Activated CD4-positive, alpha-beta T cell treated with anti-CD3 and anti-CD28 coated beads for 36 hours (primary cell): ENCODE data around the gene ACOXL. TPM values are rescaled to one million over a fixed set of nuclear protein-coding genes. Genes with fewer than 3 reads are reported as not detected.

Experiments used
- ATAC-seq: fragments of 200-7000 bp; cut with Tn5 transposase; one replicate; pipeline ENCODE4 v1.10.0; 2021; ENCODE audit warnings: mild to moderate bottlenecking, moderate library complexity
- CTCF ChIA-PET: fragments of 350-600 bp; sonication (Branson Sonifier 250); formaldehyde crosslinking; loops from one replicate; lab custom pipeline; 2021; ENCODE audit warnings: antibody characterized with exemption; lab: Charles Lee
- POLR2A ChIA-PET: fragments of 350-600 bp; sonication (Branson Sonifier 250); formaldehyde crosslinking; loops from one replicate; lab custom pipeline; 2021; ENCODE audit warnings: antibody characterized with exemption, inconsistent platforms; lab: Charles Lee
- DNase-seq: peaks from one replicate; pipeline ENCODE4 v3.0.0-alpha.2; 2020
- H3K27ac Mint-ChIP-seq: one replicate; pipeline ENCODE4 v1.8.0; 2021; ENCODE audit warnings: mixed read lengths
- H3K27me3 Mint-ChIP-seq: one replicate; pipeline ENCODE4 v1.8.0; 2021; ENCODE audit warnings: mixed read lengths
- H3K36me3 Mint-ChIP-seq: one replicate; pipeline ENCODE4 v1.8.0; 2021; ENCODE audit warnings: low read depth, mixed read lengths
- H3K4me1 Mint-ChIP-seq: one replicate; pipeline ENCODE4 v1.8.0; 2021; ENCODE audit warnings: mixed read lengths
- H3K4me3 Mint-ChIP-seq: one replicate; pipeline ENCODE4 v1.8.0; 2021; ENCODE audit warnings: mild to moderate bottlenecking, moderate library complexity, mixed read lengths
- H3K9me3 Mint-ChIP-seq: one replicate; pipeline ENCODE4 v1.8.0; 2021; ENCODE audit warnings: low read depth, mixed read lengths
- intact Hi-C, 2 experiments: fragments of 100-400 bp; cut with DNase I in 1 of 2; cut with micrococcal nuclease in 1 of 2; formaldehyde crosslinking; loops; one replicate each; pipeline versions ENCODE4 v1.14.2 to v1.15.1; 2022 to 2024; cut with DNase I, micrococcal nuclease
- total RNA-seq, 2 experiments: library from RNA; stranded (reverse); gene quantifications; one replicate each; pipeline ENCODE4 v1.2.3, GENCODE V29; 2021

Gene ACOXL
- total RNA-seq, 2 experiments from 2014 or later = 0.23 TPM; not detected in 1

DNA sequence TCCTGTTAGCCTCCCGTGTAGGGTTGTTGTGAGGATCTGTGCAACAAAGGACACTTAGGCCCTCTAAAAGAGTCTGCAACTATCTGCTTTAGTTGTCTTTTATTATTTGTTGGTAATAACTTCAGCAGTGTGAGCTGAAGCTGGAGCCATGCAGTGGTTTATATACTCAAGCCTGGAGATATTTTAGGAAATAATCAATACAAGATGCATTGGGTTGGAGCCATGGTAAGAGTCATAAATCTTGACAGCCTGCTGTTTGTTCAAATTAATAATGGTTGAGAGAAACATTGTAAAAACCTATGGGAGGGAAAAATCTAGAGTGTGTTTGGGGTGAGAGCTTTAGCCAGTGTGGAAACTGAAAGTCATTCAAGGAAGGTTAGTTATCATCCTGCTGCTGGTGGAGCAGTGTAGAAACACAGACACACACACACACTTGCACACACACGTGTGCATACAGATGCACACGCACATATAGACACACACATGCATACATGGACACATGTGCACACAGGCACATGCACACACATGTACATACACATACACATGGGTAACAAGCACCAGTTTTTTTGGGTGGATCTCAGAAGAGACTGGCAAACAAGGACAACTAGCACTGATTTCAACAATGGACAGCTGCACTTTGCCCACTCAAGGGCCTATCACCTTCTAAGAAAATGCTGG lies 51.0 kb downstream of the ACOXL start:
- no peaks in the 10 kb centered on the region for H3K36me3 Mint-ChIP-seq
- H3K9me3 Mint-ChIP-seq = peaks cover 4% of the 10 kb centered on the region
- POLR2A ChIA-PET = no interaction called here
- no peak overlapping the region for H3K27ac Mint-ChIP-seq
- CTCF ChIA-PET = no interaction called here
- H3K4me3 Mint-ChIP-seq = no peak overlapping the region
- no peaks in the 10 kb centered on the region for H3K4me1 Mint-ChIP-seq
- no peak for DNase-seq
- peaks cover 33% of the 10 kb centered on the region for H3K27me3 Mint-ChIP-seq
- intact Hi-C loops = no loop called here
- no peak for ATAC-seq

GRCh38 chr2:110784047-110784631 lies 51.8 kb downstream of the ACOXL start:
- DNase-seq (no peak), ATAC-seq (no peak)
- POLR2A ChIA-PET = no interaction called here
- H3K36me3 Mint-ChIP-seq = no peaks in the 10 kb centered on the region
- no peak overlapping the region for H3K27ac Mint-ChIP-seq
- intact Hi-C loops = no loop called here
- peaks cover 4% of the 10 kb centered on the region for H3K9me3 Mint-ChIP-seq
- H3K4me1 Mint-ChIP-seq = no peaks in the 10 kb centered on the region
- peaks cover 27% of the 10 kb centered on the region for H3K27me3 Mint-ChIP-seq
- H3K4me3 Mint-ChIP-seq = no peak overlapping the region
- CTCF ChIA-PET = no interaction called here

DNA sequence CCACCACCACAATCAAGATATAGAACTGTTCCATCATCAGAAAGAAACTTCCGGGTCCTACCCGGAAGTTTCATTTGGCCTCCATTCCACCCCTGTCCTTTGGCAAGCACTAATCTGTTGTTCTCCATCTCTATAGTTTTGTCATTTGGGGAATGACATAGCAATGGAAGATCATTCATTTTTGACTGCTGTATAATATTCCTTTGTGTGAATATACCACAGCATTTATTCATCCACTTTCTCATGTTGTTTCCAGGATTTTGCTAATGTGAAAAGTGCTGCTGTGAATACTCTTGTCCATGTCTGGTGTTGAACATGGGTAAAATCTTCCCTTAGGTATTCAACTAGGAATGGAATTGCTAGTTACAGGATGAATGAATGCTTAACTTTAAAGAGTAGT lies 53.1 kb downstream of the ACOXL start:
- H3K27me3 Mint-ChIP-seq = peaks cover 27% of the 10 kb centered on the region
- peaks cover 4% of the 10 kb centered on the region for H3K9me3 Mint-ChIP-seq
- POLR2A ChIA-PET = no interaction called here
- ATAC-seq (no peak), DNase-seq (no peak)
- no peak overlapping the region for H3K4me3 Mint-ChIP-seq
- H3K36me3 Mint-ChIP-seq = no peaks in the 10 kb centered on the region
- H3K27ac Mint-ChIP-seq = no peak overlapping the region
- CTCF ChIA-PET = no interaction called here
- intact Hi-C loops = no loop called here
- no peaks in the 10 kb centered on the region for H3K4me1 Mint-ChIP-seq

- no peak for DNase-seq
- intact Hi-C loops = no loop called here
- ChIA-PET POLR2A (no interaction called here), CTCF (interaction anchor here (2.0 kb wide), 1 partner anchor 10 kb away, joined by 5 read pairs; no protein-coding TSS in a partner anchor)
- Mint-ChIP-seq H3K27me3 (peaks cover 45% of the 10 kb centered on the region), H3K36me3 (no peaks in the 10 kb centered on the region), H3K4me1 (no peaks in the 10 kb centered on the region), H3K27ac (no peak overlapping the region), H3K9me3 (peaks cover 4% of the 10 kb centered on the region), H3K4me3 (no peak overlapping the region)
- no peak for ATAC-seq
Measured at GRCh38 chr2:110788976-110789375, 56.6 kb downstream of the ACOXL start.

GRCh38 chr2:110789706-110790105 lies 57.3 kb downstream of the ACOXL start:
- no peak overlapping the region for H3K4me3 Mint-ChIP-seq
- no peak for DNase-seq
- POLR2A ChIA-PET = no interaction called here
- no peak for ATAC-seq
- peaks cover 47% of the 10 kb centered on the region for H3K27me3 Mint-ChIP-seq
- H3K27ac Mint-ChIP-seq = no peak overlapping the region
- no peaks in the 10 kb centered on the region for H3K36me3 Mint-ChIP-seq
- peaks cover 4% of the 10 kb centered on the region for H3K9me3 Mint-ChIP-seq
- CTCF ChIA-PET = interaction anchor here (0.7 to 2.0 kb wide), 2 partner anchors 9 to 15 kb away, joined by 4 to 5 read pairs; no protein-coding TSS in a partner anchor
- intact Hi-C loops = no loop called here
- no peaks in the 10 kb centered on the region for H3K4me1 Mint-ChIP-seq

DNA sequence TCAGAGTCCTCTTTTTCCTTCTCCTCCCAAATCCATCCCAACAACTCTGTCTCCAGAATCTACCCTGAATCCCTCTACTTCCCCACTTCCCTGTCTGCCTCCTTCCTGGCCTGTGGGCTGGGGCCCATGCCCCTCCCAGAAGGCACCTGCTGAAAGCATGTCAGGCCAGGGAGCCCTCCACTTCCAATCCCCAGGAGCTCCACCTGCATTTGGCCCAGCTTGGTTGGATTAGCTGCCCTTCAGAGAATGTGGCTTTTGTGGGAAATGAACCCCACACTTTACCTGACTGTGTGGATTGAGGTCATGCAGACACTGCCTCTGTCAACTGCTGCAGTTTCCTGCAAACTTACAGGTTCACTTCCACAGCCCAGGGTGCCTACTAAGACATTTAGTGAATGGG lies 58.5 kb downstream of the ACOXL start:
- no peaks in the 10 kb centered on the region for H3K36me3 Mint-ChIP-seq
- no peaks in the 10 kb centered on the region for H3K9me3 Mint-ChIP-seq
- intact Hi-C loops = no loop called here
- ChIA-PET POLR2A (no interaction called here), CTCF (interaction anchor here (3.1 kb wide), 1 partner anchor 22 kb away, joined by 9 read pairs; no protein-coding TSS in a partner anchor)
- no peaks in the 10 kb centered on the region for H3K4me1 Mint-ChIP-seq
- H3K4me3 Mint-ChIP-seq = no peak overlapping the region
- peaks cover 46% of the 10 kb centered on the region for H3K27me3 Mint-ChIP-seq
- ATAC-seq (no peak), DNase-seq (no peak)
- H3K27ac Mint-ChIP-seq = no peak overlapping the region

DNA sequence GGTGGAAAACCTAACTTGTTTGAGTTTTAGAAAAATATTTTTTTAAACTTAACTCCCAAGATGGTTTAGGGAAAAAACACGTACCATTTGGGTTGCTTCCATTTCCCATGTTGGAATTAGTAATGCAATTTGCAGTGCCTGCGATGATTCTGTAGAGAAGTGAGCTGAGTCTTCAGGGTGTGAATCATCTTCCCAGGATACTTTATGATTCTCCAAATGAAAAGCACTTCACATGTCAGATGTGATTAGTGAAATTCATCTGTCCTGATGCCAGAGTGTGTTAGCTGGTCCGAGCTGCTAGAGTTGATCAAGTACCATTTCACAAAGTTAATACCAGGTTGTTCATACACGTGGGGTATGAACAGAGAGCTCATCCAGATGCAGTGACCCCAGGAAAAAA lies 59.1 kb downstream of the ACOXL start:
- ChIA-PET POLR2A (interaction anchor here (0.6 kb wide), 1 partner anchor 61 kb away, joined by 3 read pairs; no protein-coding TSS in a partner anchor), CTCF (interaction anchor here (0.5 to 3.1 kb wide), 2 partner anchors 21 to 1239 kb away, joined by 3 to 9 read pairs; no protein-coding TSS in a partner anchor)
- ATAC-seq = no peak
- no peaks in the 10 kb centered on the region for H3K4me1 Mint-ChIP-seq
- DNase-seq = no peak
- no peak overlapping the region for H3K27ac Mint-ChIP-seq
- peaks cover 45% of the 10 kb centered on the region for H3K27me3 Mint-ChIP-seq
- no peak overlapping the region for H3K4me3 Mint-ChIP-seq
- no peaks in the 10 kb centered on the region for H3K36me3 Mint-ChIP-seq
- H3K9me3 Mint-ChIP-seq = no peaks in the 10 kb centered on the region
- intact Hi-C loops = no loop called here

- POLR2A ChIA-PET = no interaction called here
- Mint-ChIP-seq H3K36me3 (no peaks in the 10 kb centered on the region), H3K4me1 (no peaks in the 10 kb centered on the region), H3K27me3 (peaks cover 42% of the 10 kb centered on the region), H3K4me3 (no peak overlapping the region), H3K27ac (no peak overlapping the region), H3K9me3 (no peaks in the 10 kb centered on the region)
- CTCF ChIA-PET = interaction anchor here (1.0 to 3.1 kb wide), 3 partner anchors 11 to 52 kb away, joined by 3 to 9 read pairs (median 6); no protein-coding TSS in a partner anchor
- intact Hi-C loops = no loop called here
- no peak for DNase-seq
- no peak for ATAC-seq
Measured at GRCh38 chr2:110793034-110793433, 60.7 kb downstream of the ACOXL start.

- peaks cover 49% of the 10 kb centered on the region for H3K27me3 Mint-ChIP-seq
- CTCF ChIA-PET = interaction anchor here (0.5 kb wide), 1 partner anchor 14 kb away, joined by 3 read pairs; no protein-coding TSS in a partner anchor
- intact Hi-C loops = no loop called here
- ATAC-seq (no peak), DNase-seq (no peak)
- H3K27ac Mint-ChIP-seq = no peak overlapping the region
- POLR2A ChIA-PET = no interaction called here
- H3K4me3 Mint-ChIP-seq = no peak overlapping the region
- H3K9me3 Mint-ChIP-seq = no peaks in the 10 kb centered on the region
- H3K4me1 Mint-ChIP-seq = no peaks in the 10 kb centered on the region
- H3K36me3 Mint-ChIP-seq = no peaks in the 10 kb centered on the region
Measured at GRCh38 chr2:110794390-110794789, 62.0 kb downstream of the ACOXL start.

DNA sequence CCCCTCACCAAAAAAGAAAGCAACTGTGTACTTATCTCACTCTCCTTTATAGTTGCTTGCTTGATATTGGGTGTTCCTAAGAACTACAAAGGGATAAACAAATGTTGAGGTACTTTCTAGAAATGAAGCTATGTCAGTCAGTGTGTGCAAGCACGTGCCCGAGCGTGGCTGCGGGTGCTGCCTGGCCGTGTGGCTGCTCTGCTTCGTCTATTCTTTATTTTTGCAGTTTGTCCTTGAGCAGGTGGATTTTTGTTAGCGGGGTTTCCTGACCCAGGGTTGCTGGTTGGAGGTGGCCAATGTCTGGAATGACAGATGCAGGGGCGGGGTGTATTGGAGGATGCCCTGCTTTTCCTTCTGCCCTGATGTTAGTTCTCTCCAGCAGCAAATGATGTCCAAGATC lies 62.6 kb downstream of the ACOXL start:
- ATAC-seq (no peak), DNase-seq (no peak)
- H3K27ac Mint-ChIP-seq = no peak overlapping the region
- H3K36me3 Mint-ChIP-seq = no peaks in the 10 kb centered on the region
- ChIA-PET POLR2A (interaction anchor here (0.7 kb wide), 1 partner anchor 70 kb away, joined by 5 read pairs; no protein-coding TSS in a partner anchor), CTCF (no interaction called here)
- intact Hi-C loops = no loop called here
- peaks cover 55% of the 10 kb centered on the region for H3K27me3 Mint-ChIP-seq
- H3K4me1 Mint-ChIP-seq = no peaks in the 10 kb centered on the region
- peaks cover 2% of the 10 kb centered on the region for H3K9me3 Mint-ChIP-seq
- H3K4me3 Mint-ChIP-seq = no peak overlapping the region

DNA sequence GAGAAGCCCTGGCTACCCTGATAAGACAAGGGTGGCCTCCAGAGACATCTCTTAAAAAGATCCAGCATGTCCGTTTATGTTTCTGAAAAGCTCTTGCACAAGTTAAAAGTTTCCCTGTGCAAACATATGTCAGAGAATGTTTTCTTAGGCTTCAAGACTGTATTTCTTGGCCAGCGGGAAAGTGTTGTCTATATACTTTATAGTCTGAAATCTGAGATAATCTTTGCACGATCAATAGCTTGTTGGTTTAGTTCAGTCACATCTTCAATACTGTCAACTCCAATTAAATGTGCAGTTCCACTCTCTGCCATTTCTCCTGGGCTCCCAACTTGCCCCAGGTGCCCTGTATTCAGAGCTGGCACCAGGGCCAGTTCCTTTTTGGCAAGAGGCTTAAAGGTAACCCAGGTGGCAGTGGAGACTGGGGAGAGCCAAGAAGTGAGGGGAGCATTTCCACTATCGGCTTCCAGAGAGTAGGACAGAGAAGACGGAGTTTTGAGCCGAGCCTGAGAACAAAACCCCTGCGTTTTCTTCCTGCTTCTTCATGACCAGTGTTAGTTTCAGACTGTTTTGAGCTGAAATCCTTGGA lies 64.4 kb downstream of the ACOXL start:
- Mint-ChIP-seq H3K9me3 (peaks cover 2% of the 10 kb centered on the region), H3K4me1 (no peaks in the 10 kb centered on the region), H3K27ac (no peak overlapping the region), H3K27me3 (peaks cover 55% of the 10 kb centered on the region), H3K36me3 (no peaks in the 10 kb centered on the region), H3K4me3 (no peak overlapping the region)
- DNase-seq (no peak), ATAC-seq (no peak)
- ChIA-PET POLR2A (no interaction called here), CTCF (no interaction called here)
- intact Hi-C loops = no loop called here
